ENCODE results near the gene ALDH16A1. TPM values are rescaled to one million over a fixed set of nuclear protein-coding genes. Genes with fewer than 3 reads are reported as not detected.

Gene ALDH16A1
- total and polyA plus RNA-seq, 2 of the 4 experiments (the other 2 are of a cell fraction) = 10.4 to 12.9 TPM

- TF ChIP-seq SMC3 (IDR thresholded peaks at IDR 0.05; ENCODE audit: low read depth, low read length) (no peak), BHLHE40 (IDR thresholded peaks at IDR 0.05; ENCODE audit: low read depth, low read length) (no peak), FOS (IDR thresholded peaks at IDR 0.05; ENCODE audit: low read depth, low read length) (no peak), POLR2A (IDR thresholded peaks at IDR 0.05; ENCODE audit: low read depth, low read length) (no peak)
Observed at GRCh38 chr19:49514151-49514550, 61.1 kb downstream of the ALDH16A1 start (continued).

- no peaks in the 10 kb centered on the region for H4K20me1 ChIP-seq (ENCODE audit: insufficient read depth, low read length)
- H4K5ac ChIP-seq (ENCODE audit: low read depth, low read length) = no peak overlapping the region
- DNase-seq = no peak
- ATAC-seq (ENCODE audit: low read depth) = no peak
- dilution Hi-C loops (cut with HindIII; ENCODE audit: low sequenced_read_pairs, unreplicated experiment) (no loop called here), in situ Hi-C loops (cut with MboI; ENCODE audit: low sequenced_read_pairs) (no loop called here), intact Hi-C loops (cut with micrococcal nuclease) (no loop called here)
- no peak overlapping the region for H2AK5ac ChIP-seq (ENCODE audit: low read depth, low read length)
- H3K18ac ChIP-seq (ENCODE audit: low read depth, low read length) = no peak overlapping the region
- POLR2A ChIA-PET (ENCODE audit: unreplicated experiment) = no interaction called here
- no peak overlapping the region for H2BK15ac ChIP-seq (ENCODE audit: low read depth, low read length)
- no peaks in the 10 kb centered on the region for H3K27me3 ChIP-seq (ENCODE audit: control insufficient read depth, insufficient read depth, low read length)
- peaks cover 5% of the 10 kb centered on the region; the same call in 1 of the 2 replicates for H3K4me1 ChIP-seq (ENCODE audit: control insufficient read depth, insufficient read depth, low read length)
- no peak overlapping the region for H3K27ac ChIP-seq (ENCODE audit: insufficient read depth, low read length)
- no peak overlapping the region for H3K4me3 ChIP-seq (ENCODE audit: insufficient read depth, low read depth, low read length)
- TF ChIP-seq RFX5 (IDR thresholded peaks at IDR 0.05; ENCODE audit: low read depth, low read length) (no peak), FOS (IDR thresholded peaks at IDR 0.05; ENCODE audit: low read depth, low read length) (no peak), CEBPB (IDR thresholded peaks at IDR 0.05; ENCODE audit: low read depth, low read length) (no peak), BHLHE40 (IDR thresholded peaks at IDR 0.05; ENCODE audit: low read depth, low read length) (no peak), RAD21 (IDR thresholded peaks at IDR 0.05; ENCODE audit: low read length) (no peak)
- no peak overlapping the region for H3K4me2 ChIP-seq (ENCODE audit: low read depth, low read length)
- no peak overlapping the region for H4K8ac ChIP-seq (ENCODE audit: low read depth in 2 of 2, low read length in 2 of 2)
- H2BK20ac ChIP-seq (ENCODE audit: low read depth, low read length) = no peak overlapping the region
- H4K91ac ChIP-seq (ENCODE audit: insufficient read depth, low read depth, low read length) = no peak overlapping the region
- H3K36me3 ChIP-seq (ENCODE audit: control insufficient read depth, insufficient read depth, low read length) = peaks cover 10% of the 10 kb centered on the region; the same call in 1 of the 2 replicates
- CTCF ChIA-PET = no interaction called here
- no peak overlapping the region for H3K23ac ChIP-seq (ENCODE audit: low read depth, low read length)
- WGBS, 2 experiments (ENCODE audit: extremely low coverage in 2 of 2, insufficient read length in 1 of 2) = 100% methylated on average over 2 of the region's 4 CpGs; no CpG with 5 or more reads in 1 of the 2 experiments
- H3K9ac ChIP-seq (ENCODE audit: low read depth, low read length) = no peak overlapping the region
- no TSS peak for BruUV-seq (replicated peaks)
- no peak overlapping the region for H2AFZ ChIP-seq (replicated peaks; ENCODE audit: low read length, poor library complexity)
- H3K79me1 ChIP-seq (ENCODE audit: low read depth in 1 of 2, low read length in 2 of 2) = peaks cover 6 to 8% of the 10 kb centered on the region in 2 experiments; a peak in 2 of 4 replicates
- no peak overlapping the region for H3K56ac ChIP-seq (ENCODE audit: extremely low read depth, insufficient read depth, low read length)
- H3K9me1 ChIP-seq (ENCODE audit: insufficient read depth, low read length) = 0 out of 2 replicates have a peak, but pooled peaks cover 4% of the 10 kb centered on the region
- H2BK5ac ChIP-seq (ENCODE audit: low read depth, low read length, poor library complexity, severe bottlenecking) = no peak overlapping the region
- no peak overlapping the region for H3K14ac ChIP-seq (replicated peaks; ENCODE audit: low read depth, low read length)
- H3K9me3 ChIP-seq (ENCODE audit: control insufficient read depth, insufficient read depth, low read length) = no peaks in the 10 kb centered on the region
- no peak overlapping the region for H2BK120ac ChIP-seq (ENCODE audit: low read depth, low read length)
- no peak overlapping the region for H3K4ac ChIP-seq (ENCODE audit: low read depth, low read length)
- no peak overlapping the region for H2AK9ac ChIP-seq (replicated peaks; ENCODE audit: low read depth, low read length, poor library complexity)
Observed at GRCh38 chr19:49515767-49516166, 62.7 kb downstream of the ALDH16A1 start.

All from IMR-90 (cell line).